ENCODE results near the gene SOHLH2.

DNA sequence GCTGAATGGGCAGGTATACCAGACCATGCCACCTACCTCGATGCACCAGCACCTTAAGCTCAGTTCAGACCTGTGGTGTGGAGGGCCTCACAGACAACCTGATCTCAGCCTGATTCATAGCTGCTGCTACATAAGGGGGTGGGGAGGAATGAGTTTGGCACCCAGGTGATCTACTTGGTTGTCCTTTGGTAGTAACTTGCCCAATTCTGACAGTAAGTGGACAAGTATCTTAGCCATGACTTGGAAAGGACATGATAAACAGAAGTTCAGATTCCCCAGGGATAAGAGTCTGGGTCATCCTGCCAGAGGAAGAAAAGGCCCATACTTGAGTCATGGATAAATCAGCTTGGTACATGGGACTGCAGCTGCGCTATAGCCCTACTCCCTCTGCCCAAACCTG, 28.4 kb upstream of the SOHLH2 start:
- no peak for TF ChIP-seq CTCF (conservative IDR thresholded peaks at IDR 0.05; ENCODE audit: low read length)
- TF ChIP-seq EZH2phosphoT487 (IDR thresholded peaks at IDR 0.05; ENCODE audit: borderline replicate concordance, low read depth, low read length) = no peak
